HG02852 (cell line): ENCODE results near the gene FOXA3.
A peak's percentile ranks its signal among the peaks of the same experiment; 100 is the strongest.

ENCODE experiments used
- ATAC-seq: cut with Tn5 transposase; IDR thresholded peaks from one replicate; pipeline ENCODE4 v1.9.1; 2021; ENCODE audit warnings: mild to moderate bottlenecking, moderate library complexity; ENCODE audit not compliant: unreplicated experiment

Gene FOXA3

GRCh38 chr19:45863840-45864628 lies at the start of gene FOXA3:
Gene FOXA3 (plus strand): TSS chr19:45864326. CDS start chr19:45864457, 131 bp downstream.
- ATAC-seq: no peak

- no peak for ATAC-seq
Measured at GRCh38 chr19:45814851-45815480, 49.2 kb upstream of the FOXA3 start, which contains the start of gene RSPH6A. Gene RSPH6A (minus strand): TSS chr19:45815308. CDS start chr19:45815176, 132 bp downstream.

GRCh38 chr19:45815481-45816216 lies 48.5 kb upstream of the FOXA3 start:
- no peak for ATAC-seq

GRCh38 chr19:45816236-45817009 lies 47.7 kb upstream of the FOXA3 start:
- no peak for ATAC-seq

- ATAC-seq: peak; percentile 81
Measured at GRCh38 chr19:45817010-45817724, 47.0 kb upstream of the FOXA3 start.

- ATAC-seq: no peak
Measured at GRCh38 chr19:45817725-45818301, 46.3 kb upstream of the FOXA3 start.

GRCh38 chr19:45819769-45820168 lies 44.4 kb upstream of the FOXA3 start:
- no peak for ATAC-seq

GRCh38 chr19:45820413-45821102 lies 43.6 kb upstream of the FOXA3 start:
- no peak for ATAC-seq

GRCh38 chr19:45821103-45821521 lies 43.0 kb upstream of the FOXA3 start:
- ATAC-seq: no peak

- no peak for ATAC-seq
Measured at GRCh38 chr19:45821570-45821969, 42.6 kb upstream of the FOXA3 start.

GRCh38 chr19:45822716-45823115 lies 41.4 kb upstream of the FOXA3 start:
- ATAC-seq: no peak

- ATAC-seq: no peak
Measured at GRCh38 chr19:45823182-45823581, 40.9 kb upstream of the FOXA3 start.

- ATAC-seq: no peak
Measured at GRCh38 chr19:45824041-45824471, 40.1 kb upstream of the FOXA3 start.

- no peak for ATAC-seq
Measured at GRCh38 chr19:45824531-45825262, 39.4 kb upstream of the FOXA3 start.

GRCh38 chr19:45825263-45825605 lies 38.9 kb upstream of the FOXA3 start:
- no peak for ATAC-seq

GRCh38 chr19:45825917-45826893 lies 37.9 kb upstream of the FOXA3 start:
- ATAC-seq: no peak

- ATAC-seq: no peak
Measured at GRCh38 chr19:45826934-45827333, 37.2 kb upstream of the FOXA3 start.
